GF-D8 (cell line): ENCODE results near the gene ACTN3.

Experiments
- DNase-seq: peaks from one replicate; lab custom pipeline; 2025; lab: John Stamatoyannopoulos, UW

Gene ACTN3

DNA sequence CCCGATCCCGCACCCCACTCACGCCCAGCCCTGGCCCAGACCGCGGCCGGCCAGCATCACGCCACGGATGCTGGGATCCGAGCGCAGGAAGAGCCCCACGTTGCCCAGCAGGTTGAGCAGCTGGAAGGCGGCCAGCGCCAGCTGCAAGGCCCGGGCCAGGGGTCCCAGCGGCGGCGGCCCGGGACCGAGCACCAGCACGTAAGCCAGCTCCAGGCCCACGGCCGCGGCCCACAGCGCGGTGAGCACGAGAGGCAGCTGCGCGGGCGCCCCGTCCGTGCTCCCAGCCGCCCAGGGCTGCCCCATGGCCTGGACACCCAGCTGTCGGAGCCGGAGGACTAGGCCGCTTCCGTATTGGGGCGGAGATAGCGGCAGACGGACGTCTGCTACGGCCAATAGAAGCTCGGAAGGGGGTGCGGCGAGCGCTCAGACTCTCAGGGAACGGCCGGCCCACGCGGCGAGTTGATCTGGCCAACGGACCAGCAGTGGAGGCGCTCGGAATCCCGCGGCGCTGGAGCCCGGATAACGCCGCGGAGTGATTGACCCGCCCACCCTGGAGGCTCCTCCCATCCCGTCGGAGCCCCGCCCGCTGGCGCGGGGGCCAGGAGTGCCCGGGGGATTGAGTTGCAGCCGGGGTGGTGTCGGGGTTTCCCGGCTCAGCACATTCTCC is 869 bp upstream of the ACTN3 start, which contains the start of gene ZDHHC24:
TSS of gene ZDHHC24 (minus strand) at position 348 of the 667 bp plus-strand sequence. CDS start at position 303, 45 bp downstream.
- peak; percentile 80 for DNase-seq

GRCh38 chr11:66546966-66547661 is 411 bp downstream of the ACTN3 start:
- DNase-seq: no peak

DNA sequence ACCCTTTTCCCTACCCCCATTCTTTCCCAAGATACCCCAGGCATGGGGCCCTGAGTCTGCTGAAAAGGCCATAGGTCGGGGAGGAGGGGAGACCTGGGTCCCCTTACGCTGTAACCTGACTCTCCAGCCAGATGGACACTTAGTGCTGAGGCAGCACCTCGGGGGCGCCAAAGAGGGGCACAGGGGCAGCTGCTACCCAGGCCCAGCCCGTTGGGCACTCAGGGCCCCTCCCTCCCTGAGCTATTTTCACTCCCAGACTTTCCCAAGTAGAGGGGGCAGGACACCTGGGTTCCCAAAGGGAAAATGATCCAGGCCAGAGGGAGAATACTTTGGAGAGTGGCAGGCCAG is 933 bp downstream of the ACTN3 start:
- DNase-seq: no peak

GRCh38 chr11:66548041-66548440 is 1.3 kb downstream of the ACTN3 start:
- no peak for DNase-seq

GRCh38 chr11:66548774-66549630 is 2.3 kb downstream of the ACTN3 start:
- DNase-seq: no peak

GRCh38 chr11:66549696-66550095 is 3.0 kb downstream of the ACTN3 start:
- DNase-seq: no peak

- no peak for DNase-seq
Measured at GRCh38 chr11:66550887-66551286, 4.2 kb downstream of the ACTN3 start.

- DNase-seq: no peak
Measured at GRCh38 chr11:66554602-66555001, 7.9 kb downstream of the ACTN3 start.

DNA sequence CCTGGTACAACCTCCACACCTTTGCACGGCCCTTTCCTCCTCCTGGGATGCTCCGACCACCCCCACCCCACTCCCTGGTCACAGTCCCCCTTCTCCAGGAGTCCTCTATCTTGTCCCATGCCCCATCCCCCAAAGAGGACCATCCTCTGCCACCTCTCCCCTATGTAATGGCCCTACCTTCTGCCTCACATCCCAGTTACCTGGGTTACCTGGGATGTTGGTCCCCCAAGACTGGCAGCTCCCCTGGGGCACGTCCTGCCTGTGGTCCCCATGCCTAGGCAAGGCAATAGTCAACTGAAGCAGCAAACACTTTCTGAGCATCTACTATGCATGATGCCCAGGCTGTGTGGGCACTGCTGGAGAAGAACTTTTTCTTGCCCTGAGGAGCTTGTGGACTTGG is 8.7 kb downstream of the ACTN3 start:
- no peak for DNase-seq

- no peak for DNase-seq
Measured at GRCh38 chr11:66556086-66556485, 9.4 kb downstream of the ACTN3 start.

GRCh38 chr11:66557733-66558326 is 11.1 kb downstream of the ACTN3 start:
- DNase-seq: no peak

DNA sequence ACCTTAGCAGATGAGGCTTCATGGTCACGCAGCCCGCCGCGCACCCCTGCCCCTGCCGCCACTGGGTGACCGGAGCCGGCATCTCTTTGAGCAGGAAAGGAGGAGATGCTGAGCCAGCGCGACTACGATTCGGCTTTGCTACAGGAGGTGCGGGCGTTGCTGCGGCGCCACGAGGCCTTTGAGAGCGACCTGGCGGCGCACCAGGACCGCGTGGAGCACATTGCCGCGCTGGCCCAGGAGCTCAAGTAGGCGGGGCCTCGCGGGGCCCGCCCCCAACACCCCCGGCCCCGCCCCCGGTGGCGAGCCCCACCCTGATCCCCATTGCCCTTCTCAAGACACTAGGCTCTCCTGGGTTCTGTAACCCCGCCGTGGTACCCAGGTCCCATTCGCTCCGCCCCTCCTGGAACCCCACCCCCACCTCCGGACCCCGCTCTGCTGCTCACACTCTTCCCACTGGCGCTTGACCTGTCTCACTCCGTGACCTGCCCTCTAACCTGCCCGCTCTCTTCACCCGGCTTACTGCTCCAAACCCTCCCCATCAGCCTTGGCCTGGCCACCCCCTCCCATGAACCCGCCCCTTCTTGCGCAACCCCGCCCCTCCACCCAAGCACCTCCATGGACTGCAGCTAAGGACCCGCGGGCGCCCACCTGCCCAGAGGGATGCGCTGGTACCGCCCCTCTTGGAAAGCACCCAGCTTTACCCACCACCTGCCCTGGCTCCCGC is 12.6 kb downstream of the ACTN3 start:
- DNase-seq: no peak

GRCh38 chr11:66559866-66560676 is 13.4 kb downstream of the ACTN3 start:
- no peak for DNase-seq

- DNase-seq: no peak
Measured at GRCh38 chr11:66561178-66561974, 14.7 kb downstream of the ACTN3 start.

GRCh38 chr11:66561975-66562248 is 15.2 kb downstream of the ACTN3 start:
- no peak for DNase-seq

DNA sequence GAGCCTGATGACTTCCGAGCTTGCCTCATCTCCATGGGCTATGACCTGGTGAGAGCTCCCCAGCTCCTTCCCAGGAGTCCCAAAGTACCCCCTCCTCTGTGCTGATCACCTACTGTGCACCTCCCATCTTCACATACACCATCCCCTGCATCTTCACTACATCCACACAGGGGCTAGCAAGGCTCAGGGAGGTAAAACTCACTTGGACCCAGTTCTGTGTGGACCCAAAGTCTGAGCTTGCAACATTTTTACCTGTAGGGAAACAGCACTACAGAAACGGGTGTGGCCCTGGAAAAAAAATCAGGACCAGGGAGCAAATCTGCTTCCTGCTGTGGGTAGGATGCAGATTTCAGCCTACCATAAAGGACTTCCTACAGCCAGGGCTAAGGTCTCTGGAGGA is 15.6 kb downstream of the ACTN3 start:
- DNase-seq: no peak

DNA sequence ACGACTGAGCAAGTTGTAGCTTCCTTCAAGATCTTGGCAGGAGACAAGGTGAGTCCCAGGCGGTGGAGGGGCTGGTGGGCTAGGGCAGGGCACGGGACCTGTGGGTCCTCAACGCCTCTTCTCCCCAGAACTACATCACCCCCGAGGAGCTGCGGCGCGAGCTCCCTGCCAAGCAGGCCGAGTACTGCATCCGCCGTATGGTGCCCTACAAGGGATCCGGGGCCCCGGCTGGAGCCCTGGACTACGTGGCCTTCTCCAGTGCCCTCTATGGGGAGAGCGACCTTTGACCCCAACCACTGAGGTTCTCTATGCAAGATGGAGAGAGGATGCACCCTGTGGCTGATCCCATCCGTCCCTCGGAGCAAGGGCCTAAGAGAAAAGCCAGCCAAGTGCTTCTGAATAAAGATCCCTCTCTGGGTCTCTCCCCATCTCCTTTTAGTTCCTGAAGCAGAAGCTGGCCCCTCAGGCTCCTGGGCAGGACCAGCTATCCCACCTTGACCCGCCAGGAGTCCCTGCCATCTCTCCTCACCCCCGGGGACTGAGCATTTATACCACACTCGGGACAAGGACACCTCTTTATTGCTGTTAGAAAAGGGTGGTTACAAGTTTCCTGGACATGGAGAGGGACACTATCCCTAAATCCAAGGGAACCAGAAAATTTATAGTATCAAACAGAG is 16.3 kb downstream of the ACTN3 start:
- DNase-seq: no peak

DNA sequence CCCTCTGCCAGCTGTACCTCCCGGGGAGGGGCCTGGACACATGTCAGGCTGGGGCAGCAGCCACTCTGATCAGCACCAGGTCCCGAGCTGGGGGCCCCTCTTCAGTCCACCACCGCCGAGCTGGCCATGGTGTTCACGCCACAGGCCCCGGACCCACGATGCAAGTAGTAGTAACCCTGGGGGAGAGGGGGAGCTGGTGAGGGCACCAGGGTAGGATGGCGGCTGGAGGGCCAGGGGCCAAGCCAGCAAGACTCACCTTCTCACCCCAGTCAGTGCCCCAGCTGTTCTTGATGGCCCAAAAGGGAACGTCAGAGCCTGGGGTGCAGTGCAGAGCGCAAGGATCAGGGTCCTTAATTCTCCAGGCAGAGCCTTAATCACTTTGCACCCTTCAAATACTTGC is 17.1 kb downstream of the ACTN3 start:
- no peak for DNase-seq

GRCh38 chr11:66564538-66564937 is 17.8 kb downstream of the ACTN3 start:
- no peak for DNase-seq

- DNase-seq: no peak
Measured at GRCh38 chr11:66564984-66565383, 18.3 kb downstream of the ACTN3 start.
